Vagina (tissue), 2 donors: Measurements from ENCODE around the gene SUSD3.

Source experiments
- POLR2A ChIP-seq, 2 donors: fragments of 450-650 bp; IDR thresholded peaks; one replicate each; pipeline ENCODE4 v1.6.1; 2017; ENCODE audit warnings: antibody characterized with exemption in 2 of 2, mild to moderate bottlenecking in 2 of 2, moderate library complexity in 2 of 2
- TF ChIP-seq, protein P1 (sequence below), 3 experiments: fragments of 450-650 bp in 2 of 3; fragments of 200-600 bp in 1 of 3; sonication (generic) in 1 of 3; IDR thresholded peaks; one replicate each; pipeline ENCODE4 v1.5.1; 2017 to 2019; ENCODE audit warnings: antibody characterized with exemption in 3 of 3, mild to moderate bottlenecking in 2 of 3, moderate library complexity in 2 of 3

DNA sequence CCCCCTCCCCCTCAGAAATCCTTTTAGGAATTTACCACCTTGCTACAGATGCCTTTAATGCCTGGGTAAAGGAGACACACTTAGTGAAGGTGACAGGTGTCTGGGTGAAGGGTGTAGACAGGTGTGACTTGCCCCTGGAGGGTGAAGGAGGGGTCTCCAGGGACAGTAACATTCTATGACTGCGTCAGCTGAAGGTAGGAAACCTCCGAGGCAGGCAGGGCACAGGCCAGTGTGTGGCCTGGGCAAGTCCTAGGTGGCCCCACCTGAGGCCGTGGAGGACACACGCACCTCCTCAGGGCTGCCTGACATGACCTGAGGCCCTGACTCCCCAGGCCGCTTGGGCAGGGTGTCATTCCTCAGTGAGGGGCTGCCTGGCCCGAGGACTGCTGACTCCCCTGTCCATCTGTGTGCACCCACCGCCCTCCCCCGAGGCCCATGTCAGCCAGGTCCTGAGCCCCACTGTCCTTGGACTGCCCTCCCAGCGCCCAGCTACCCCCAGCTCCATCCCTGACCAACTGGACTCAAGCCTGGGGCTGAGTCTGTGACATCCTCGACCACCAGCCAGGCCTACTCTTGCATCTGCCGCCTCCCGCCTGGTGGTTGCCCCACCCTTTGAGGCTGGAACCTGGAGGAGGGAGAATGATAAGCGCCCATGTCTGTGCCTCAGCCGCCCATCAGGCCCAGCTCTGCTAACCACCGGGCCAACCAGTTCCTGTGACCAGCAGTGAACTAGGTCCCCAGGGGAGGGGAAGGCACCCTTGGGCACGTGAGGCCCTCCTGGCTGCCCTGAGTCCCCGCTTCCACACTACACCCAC lies 55.9 kb downstream of the SUSD3 start:
- TF ChIP-seq, protein P1, sequence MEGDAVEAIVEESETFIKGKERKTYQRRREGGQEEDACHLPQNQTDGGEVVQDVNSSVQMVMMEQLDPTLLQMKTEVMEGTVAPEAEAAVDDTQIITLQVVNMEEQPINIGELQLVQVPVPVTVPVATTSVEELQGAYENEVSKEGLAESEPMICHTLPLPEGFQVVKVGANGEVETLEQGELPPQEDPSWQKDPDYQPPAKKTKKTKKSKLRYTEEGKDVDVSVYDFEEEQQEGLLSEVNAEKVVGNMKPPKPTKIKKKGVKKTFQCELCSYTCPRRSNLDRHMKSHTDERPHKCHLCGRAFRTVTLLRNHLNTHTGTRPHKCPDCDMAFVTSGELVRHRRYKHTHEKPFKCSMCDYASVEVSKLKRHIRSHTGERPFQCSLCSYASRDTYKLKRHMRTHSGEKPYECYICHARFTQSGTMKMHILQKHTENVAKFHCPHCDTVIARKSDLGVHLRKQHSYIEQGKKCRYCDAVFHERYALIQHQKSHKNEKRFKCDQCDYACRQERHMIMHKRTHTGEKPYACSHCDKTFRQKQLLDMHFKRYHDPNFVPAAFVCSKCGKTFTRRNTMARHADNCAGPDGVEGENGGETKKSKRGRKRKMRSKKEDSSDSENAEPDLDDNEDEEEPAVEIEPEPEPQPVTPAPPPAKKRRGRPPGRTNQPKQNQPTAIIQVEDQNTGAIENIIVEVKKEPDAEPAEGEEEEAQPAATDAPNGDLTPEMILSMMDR (IDR thresholded peaks at IDR 0.05): no peak
- TF ChIP-seq POLR2A (IDR thresholded peaks at IDR 0.05): no peak
